Renal cortex interstitium (tissue), 15 donors: ENCODE results near the gene ZC3H15. TPM values are rescaled to one million over a fixed set of nuclear protein-coding genes. Genes with fewer than 3 reads are reported as not detected.
A peak's percentile ranks its signal among the peaks of the same experiment; 100 is the strongest.
"Not testable (repeated sequence)": the region's sequence is repeated elsewhere in the genome, so short reads cannot be mapped to it uniquely, and the experiment has no call there.

Source experiments
- DNase-seq, 11 donors: peaks; one replicate each; pipeline ENCODE4 v3.0.0-alpha.2; 2013; ENCODE audit warnings: low read depth in 9 of 11, low spot score in 4 of 11; ENCODE audit errors: extremely low read depth in 1 of 11
- long read RNA-seq, 16 experiments: transcript quantifications; one replicate each; lab custom pipeline, GENCODE V29; 2026
- polyA plus RNA-seq, 3 donors: library from polyadenylated mRNA; unstranded; fragments of 120-200 nt; gene quantifications; one replicate each; pipeline ENCODE4 v1.2.1, GENCODE V29; 2013; ENCODE audit not compliant: insufficient read length in 3 of 3

Gene ZC3H15
- 100 to 1,000 TPM; 108 to 124 (median 116) TPM for polyA plus RNA-seq
- long read RNA-seq, donor 1, transcript ZC3H15-201 (10 exons, 2,138 nt), result major isoform, 9 of 43 reads
- long read RNA-seq, donor 1, partial matches to known transcripts, result 33 of 43 reads
- long read RNA-seq, donor 1, other reads (novel, unspliced or antisense), result 0 of 43 reads
- long read RNA-seq, donor 2, transcript ZC3H15-201 (10 exons, 2,138 nt), result major isoform, 14 of 36 reads
- long read RNA-seq, donor 2, partial matches to known transcripts, result 22 of 36 reads
- long read RNA-seq, donor 2, other reads (novel, unspliced or antisense), result 0 of 36 reads
- long read RNA-seq, donor 3, transcript ZC3H15-201 (10 exons, 2,138 nt), result major isoform, 28 of 74 reads
- long read RNA-seq, donor 3, partial matches to known transcripts, result 46 of 74 reads
- long read RNA-seq, donor 3, other reads (novel, unspliced or antisense), result 0 of 74 reads
- long read RNA-seq, donor 4, transcript ZC3H15-201 (10 exons, 2,138 nt), result major isoform, 20 of 32 reads
- long read RNA-seq, donor 4, partial matches to known transcripts, result 12 of 32 reads
- long read RNA-seq, donor 4, other reads (novel, unspliced or antisense), result 0 of 32 reads
- long read RNA-seq, donor 5, result 0 reads
- long read RNA-seq, donor 6, transcript ZC3H15-201 (10 exons, 2,138 nt), result major isoform, 16 of 35 reads
- long read RNA-seq, donor 6, partial matches to known transcripts, result 19 of 35 reads
- long read RNA-seq, donor 6, other reads (novel, unspliced or antisense), result 0 of 35 reads
- long read RNA-seq, donor 7, transcript ZC3H15-201 (10 exons, 2,138 nt), result major isoform, 29 of 58 reads
- long read RNA-seq, donor 7, partial matches to known transcripts, result 28 of 58 reads
- long read RNA-seq, donor 7, other reads (novel, unspliced or antisense), result 0 of 58 reads
- long read RNA-seq, donor 8, transcript ZC3H15-201 (10 exons, 2,138 nt), result major isoform, 27 of 94 reads
- long read RNA-seq, donor 8, partial matches to known transcripts, result 65 of 94 reads
- long read RNA-seq, donor 8, other reads (novel, unspliced or antisense), result 0 of 94 reads
- long read RNA-seq, donor 9, transcript ZC3H15-201 (10 exons, 2,138 nt), result major isoform, 29 of 49 reads
- long read RNA-seq, donor 9, partial matches to known transcripts, result 19 of 49 reads
- long read RNA-seq, donor 9, other reads (novel, unspliced or antisense), result 0 of 49 reads
- long read RNA-seq, donor 10, transcript ZC3H15-201 (10 exons, 2,138 nt), result major isoform, 22 of 56 reads
- long read RNA-seq, donor 10, partial matches to known transcripts, result 32 of 56 reads
- long read RNA-seq, donor 10, other reads (novel, unspliced or antisense), result 0 of 56 reads
- long read RNA-seq, donor 11, transcript ZC3H15-201 (10 exons, 2,138 nt), result major isoform, 20 of 29 reads
- long read RNA-seq, donor 11, partial matches to known transcripts, result 8 of 29 reads
- long read RNA-seq, donor 11, other reads (novel, unspliced or antisense), result 0 of 29 reads
- long read RNA-seq, donor 12, transcript ZC3H15-201 (10 exons, 2,138 nt), result major isoform, 8 of 28 reads
- long read RNA-seq, donor 12, partial matches to known transcripts, result 20 of 28 reads
- long read RNA-seq, donor 12, other reads (novel, unspliced or antisense), result 0 of 28 reads
- long read RNA-seq, donor 13, transcript ZC3H15-201 (10 exons, 2,138 nt), result major isoform, 20 of 113 reads
- long read RNA-seq, donor 13, partial matches to known transcripts, result 85 of 113 reads
- long read RNA-seq, donor 13, other reads (novel, unspliced or antisense), result 5 of 113 reads
- long read RNA-seq, donor 14, transcript ZC3H15-201 (10 exons, 2,138 nt), result major isoform, 20 of 49 reads
- long read RNA-seq, donor 14, partial matches to known transcripts, result 29 of 49 reads
- long read RNA-seq, donor 14, other reads (novel, unspliced or antisense), result 0 of 49 reads
- long read RNA-seq, donor 15, transcript ZC3H15-201 (10 exons, 2,138 nt), result major isoform, 9 of 22 reads
- long read RNA-seq, donor 15, partial matches to known transcripts, result 13 of 22 reads
- long read RNA-seq, donor 15, other reads (novel, unspliced or antisense), result 0 of 22 reads
- long read RNA-seq, donor 16, transcript ZC3H15-201 (10 exons, 2,138 nt), result major isoform, 62 of 126 reads
- long read RNA-seq, donor 16, partial matches to known transcripts, result 60 of 126 reads
- long read RNA-seq, donor 16, other reads (novel, unspliced or antisense), result 0 of 126 reads

GRCh38 chr2:186485871-186486650, at the start of gene ZC3H15:
Gene ZC3H15, plus strand, starts transcription at chr2:186486260. Its CDS starts 123 bp downstream, at chr2:186486383.
- peak; percentile 94 to 97 (median 96) for DNase-seq

GRCh38 chr2:186437719-186438118, 48.3 kb upstream of the ZC3H15 start:
- no peak for DNase-seq

- DNase-seq, result not testable (repeated sequence)
These were observed 46.4 kb upstream of the ZC3H15 start for GRCh38 chr2:186439673-186440095.

- no peak for DNase-seq
These were observed 45.6 kb upstream of the ZC3H15 start for GRCh38 chr2:186440506-186440905.

- DNase-seq, result no peak
These were observed 43.2 kb upstream of the ZC3H15 start for GRCh38 chr2:186442885-186443284.

GRCh38 chr2:186443851-186444250, 42.2 kb upstream of the ZC3H15 start:
- DNase-seq, result no peak

- DNase-seq, result no peak
These were observed 40.6 kb upstream of the ZC3H15 start for GRCh38 chr2:186445506-186445905.

GRCh38 chr2:186455613-186456012, 30.4 kb upstream of the ZC3H15 start:
- no peak for DNase-seq

- no peak for DNase-seq
These were observed 29.1 kb upstream of the ZC3H15 start for GRCh38 chr2:186456941-186457340.

- DNase-seq, result no peak
These were observed 28.2 kb upstream of the ZC3H15 start for GRCh38 chr2:186457908-186458307.

- DNase-seq, result peak in 2 of 11 donors; percentile 2 to 7
These were observed 27.1 kb upstream of the ZC3H15 start for GRCh38 chr2:186459009-186459408.

- DNase-seq, result no peak
These were observed 25.6 kb upstream of the ZC3H15 start for GRCh38 chr2:186460465-186460864.

- no peak for DNase-seq
These were observed 19.3 kb upstream of the ZC3H15 start for GRCh38 chr2:186466743-186467142.

- no peak for DNase-seq
These were observed 18.6 kb upstream of the ZC3H15 start for GRCh38 chr2:186467421-186467820.

- DNase-seq, result not testable (repeated sequence)
These were observed 13.2 kb upstream of the ZC3H15 start for GRCh38 chr2:186472722-186473493.

- DNase-seq, result not testable (repeated sequence)
These were observed 11.8 kb upstream of the ZC3H15 start for GRCh38 chr2:186474239-186474638.
